H1 (cell line): ENCODE data around the gene TNFRSF14. TPM values are rescaled to one million over a fixed set of nuclear protein-coding genes. Genes with fewer than 3 reads are reported as not detected.

ENCODE experiments used
- CTCF ChIA-PET: fragments of 300-600 bp; sonication (Branson Sonifier 250); formaldehyde crosslinking; loops from one replicate; lab custom pipeline; 2021; ENCODE audit not compliant: partially characterized antibody; lab: Charles Lee
- POLR2A ChIA-PET: fragments of 300-600 bp; sonication (Branson Sonifier 250); formaldehyde crosslinking; loops from one replicate; lab custom pipeline; 2021; ENCODE audit warnings: inconsistent platforms; ENCODE audit not compliant: partially characterized antibody; lab: Charles Lee
- DNase-seq, 2 experiments: peaks; one replicate each; pipeline versions ENCODE4 v3.0.0 to v3.0.0-alpha.2; 2010 to 2022; ENCODE audit warnings: low spot score in 2 of 2, low read depth in 1 of 2, mixed read lengths in 1 of 2
- FAIRE-seq: peaks from 2 replicates; lab custom pipeline; 2011; peaks lifted over from hg19 to GRCh38; lab: Jason Lieb, UNC
- H2AFZ ChIP-seq: 2 replicates; pipeline ENCODE4 v1.8.1; 2012; ENCODE audit warnings: low read length, inconsistent platforms
- H2AK5ac ChIP-seq: 2 replicates; pipeline ENCODE4 v1.6.1; 2013; ENCODE audit warnings: low read depth, low read length
- H2BK120ac ChIP-seq: replicated peaks from 2 replicates; pipeline ENCODE3; 2013; ENCODE audit warnings: low read depth, low read length, inconsistent platforms
- H2BK12ac ChIP-seq: 2 replicates; pipeline ENCODE4 v1.6.1; 2013; ENCODE audit warnings: low read depth, low read length
- H2BK15ac ChIP-seq: 2 replicates; pipeline ENCODE4 v1.6.1; 2013; ENCODE audit warnings: low read length
- H2BK20ac ChIP-seq: 2 replicates; pipeline ENCODE4 v1.6.1; 2013; ENCODE audit warnings: low read length
- H2BK5ac ChIP-seq: 2 replicates; pipeline ENCODE4 v1.6.1; 2013; ENCODE audit warnings: low read depth, low read length
- H3K14ac ChIP-seq: 2 replicates; pipeline ENCODE4 v1.6.1; 2013; ENCODE audit warnings: inconsistent platforms; ENCODE audit not compliant: insufficient read length
- H3K18ac ChIP-seq: 2 replicates; pipeline ENCODE4 v1.6.1; 2013; ENCODE audit warnings: low read length; ENCODE audit errors: extremely low read depth
- H3K23ac ChIP-seq: 2 replicates; pipeline ENCODE4 v1.6.1; 2013; ENCODE audit warnings: inconsistent platforms; ENCODE audit not compliant: insufficient read length
- H3K23me2 ChIP-seq: 2 replicates; pipeline ENCODE4 v1.6.1; 2013; ENCODE audit warnings: low read depth, low read length
- H3K27ac ChIP-seq: 2 replicates; pipeline ENCODE4 v1.6.1; 2011; ENCODE audit warnings: low read depth, low read length, inconsistent platforms
- H3K27me3 ChIP-seq, 4 experiments: replicated peaks in 1 of 4; 1 replicate in 1 of 4; 2 replicates in 3 of 4; pipeline versions ENCODE4 v1.6.1 to v1.8.1; 2011 to 2013; ENCODE audit warnings: low read length in 3 of 4, mild to moderate bottlenecking in 3 of 4, inconsistent platforms in 2 of 4, mixed read lengths in 2 of 4, moderate library complexity in 1 of 4; ENCODE audit not compliant: control insufficient read depth in 3 of 4, insufficient read depth in 3 of 4; ENCODE audit errors: extremely low read depth in 1 of 4
- H3K36me3 ChIP-seq, 4 experiments: 2 replicates each; pipeline versions ENCODE4 v1.6.1 to v1.8.1; 2011 to 2013; ENCODE audit warnings: mild to moderate bottlenecking in 4 of 4, low read length in 3 of 4, moderate library complexity in 2 of 4, control low read depth in 1 of 4, inconsistent platforms in 1 of 4; ENCODE audit not compliant: insufficient read depth in 4 of 4, control insufficient read depth in 2 of 4
- H3K4ac ChIP-seq: replicated peaks from 2 replicates; pipeline ENCODE3; 2013; ENCODE audit warnings: low read length, low read depth, mixed read lengths, inconsistent platforms; ENCODE audit not compliant: insufficient read length
- H3K4me1 ChIP-seq, 4 experiments: replicated peaks in 1 of 4; 1 replicate in 1 of 4; 2 replicates in 3 of 4; pipeline versions ENCODE4 v1.6.1 to v1.8.1; 2011 to 2013; ENCODE audit warnings: low read length in 3 of 4, inconsistent platforms in 2 of 4, mixed read lengths in 1 of 4; ENCODE audit not compliant: insufficient read depth in 4 of 4, control insufficient read depth in 3 of 4
- H3K4me2 ChIP-seq, 2 experiments: 2 replicates each; pipeline versions ENCODE4 v1.6.1 to v1.8.1; 2011 to 2013; ENCODE audit warnings: low read depth in 2 of 2, low read length in 2 of 2, control low read depth in 1 of 2, inconsistent platforms in 1 of 2, mild to moderate bottlenecking in 1 of 2; ENCODE audit not compliant: insufficient read depth in 1 of 2
- H3K4me3 ChIP-seq, 4 experiments: fragments of 200-600, 300-600 bp in 1 of 4; sonication (generic), shearing (Covaris generic), sonication (Bioruptor Twin) in 1 of 4; 2 replicates each; pipeline versions ENCODE4 v1.5.1 to v1.8.1; 2011 to 2016; ENCODE audit warnings: low read length in 4 of 4, low read depth in 3 of 4, control low read depth in 2 of 4, inconsistent platforms in 2 of 4, mild to moderate bottlenecking in 2 of 4, mixed read lengths in 1 of 4, moderate library complexity in 1 of 4; ENCODE audit not compliant: insufficient read depth in 2 of 4; ENCODE audit errors: extremely low read depth in 1 of 4
- H3K56ac ChIP-seq: replicated peaks from 2 replicates; pipeline ENCODE3; 2013; ENCODE audit warnings: low read depth, mild to moderate bottlenecking, mixed read lengths, low read length, inconsistent platforms; ENCODE audit not compliant: insufficient read length
- H3K79me1 ChIP-seq: 2 replicates; pipeline ENCODE4 v1.6.1; 2013; ENCODE audit warnings: low read depth, low read length, control low read depth
- H3K79me2 ChIP-seq, 2 experiments: 2 replicates each; pipeline versions ENCODE4 v1.6.1 to v1.8.1; 2012 to 2013; ENCODE audit warnings: low read length in 2 of 2, mild to moderate bottlenecking in 2 of 2, inconsistent platforms in 1 of 2; ENCODE audit not compliant: insufficient read depth in 2 of 2, control insufficient read depth in 1 of 2
- H3K9ac ChIP-seq, 4 experiments: replicated peaks in 1 of 4; 1 replicate in 1 of 4; 2 replicates in 3 of 4; pipeline versions ENCODE4 v1.6.1 to v1.8.1; 2011 to 2013; ENCODE audit warnings: low read depth in 3 of 4, low read length in 3 of 4, control low read depth in 2 of 4, mild to moderate bottlenecking in 2 of 4, moderate library complexity in 2 of 4, inconsistent platforms in 1 of 4; ENCODE audit errors: extremely low read depth in 1 of 4
- H3K9me3 ChIP-seq, 2 experiments: 2 replicates each; pipeline versions ENCODE4 v1.6.1 to v1.8.1; 2012 to 2013; ENCODE audit warnings: mild to moderate bottlenecking in 2 of 2, moderate library complexity in 2 of 2, control low read depth in 1 of 2, inconsistent platforms in 1 of 2, low read depth in 1 of 2, low read length in 1 of 2, mixed read lengths in 1 of 2; ENCODE audit not compliant: insufficient read depth in 2 of 2
- H4K20me1 ChIP-seq, 2 experiments: replicated peaks in 1 of 2; 2 replicates each; pipeline versions ENCODE3 to v1.8.1; 2011 to 2013; ENCODE audit warnings: inconsistent platforms in 2 of 2, low read length in 2 of 2, mild to moderate bottlenecking in 1 of 2; ENCODE audit not compliant: insufficient read depth in 2 of 2, control insufficient read depth in 1 of 2
- H4K5ac ChIP-seq: 2 replicates; pipeline ENCODE4 v1.6.1; 2013; ENCODE audit warnings: low read length, low read depth, mixed read lengths, inconsistent platforms; ENCODE audit not compliant: insufficient read length
- H4K8ac ChIP-seq: 2 replicates; pipeline ENCODE4 v1.8.0; 2013; ENCODE audit warnings: mild to moderate bottlenecking, moderate library complexity, low read length, inconsistent platforms; ENCODE audit not compliant: insufficient read depth; ENCODE audit errors: extremely low read depth
- H4K91ac ChIP-seq: replicated peaks from 2 replicates; pipeline ENCODE3; 2013; ENCODE audit warnings: low read length, mixed read lengths, inconsistent platforms; ENCODE audit not compliant: insufficient read length
- GABPA ChIP-seq: IDR thresholded peaks from 2 replicates; pipeline ENCODE4 v1.6.1; 2011; ENCODE audit warnings: mild to moderate bottlenecking, low read length, moderate library complexity, borderline replicate concordance; ENCODE audit not compliant: insufficient read depth
- KDM4A ChIP-seq: IDR thresholded peaks from one replicate; pipeline ENCODE4 v1.7.1; 2012; ENCODE audit warnings: low read depth, mild to moderate bottlenecking, moderate library complexity, low read length, inconsistent platforms; ENCODE audit not compliant: severe bottlenecking
- NRF1 ChIP-seq: IDR thresholded peaks from 2 replicates; pipeline ENCODE4 v1.6.1; 2011; ENCODE audit warnings: mild to moderate bottlenecking, low read depth, low read length, improper control_type of control experiment
- POLR2A ChIP-seq, 2 experiments: IDR thresholded peaks; 1 replicate in 1 of 2; 2 replicates in 1 of 2; pipeline ENCODE4 v1.6.1; 2011; ENCODE audit warnings: low read depth in 2 of 2, low read length in 2 of 2, mild to moderate bottlenecking in 2 of 2; ENCODE audit errors: control extremely low read depth in 1 of 2
- POLR2AphosphoS5 ChIP-seq: IDR thresholded peaks from 2 replicates; pipeline ENCODE4 v1.6.1; 2011; ENCODE audit warnings: low read depth, low read length
- TBP ChIP-seq: IDR thresholded peaks from 2 replicates; pipeline ENCODE4 v1.6.1; 2011; ENCODE audit warnings: low read depth, low read length, improper control_type of control experiment
- WGBS, 2 experiments: shearing (Covaris generic) in 1 of 2; methylation state at CpG; one replicate each; pipeline versions ENCODE4 v1.1.6 to v1.1.7; 2013 to 2015; ENCODE audit warnings: low lambda C conversion rate in 2 of 2, mixed read lengths in 2 of 2, inconsistent platforms in 1 of 2, low coverage in 1 of 2, missing lambda C conversion rate in 1 of 2; ENCODE audit not compliant: insufficient replicate concordance in 2 of 2, insufficient coverage in 1 of 2, insufficient read length in 1 of 2; ENCODE audit errors: extremely low coverage in 1 of 2, missing lambda C conversion rate in 1 of 2; 5-methylcytosine and 5-hydroxymethylcytosine counted together
- polyA plus RNA-seq, 7 experiments: library from polyadenylated mRNA; depleted of rRNA in 3 of 7; stranded (reverse) in 5 of 7; unstranded in 2 of 7; fragments of >200 nt in 5 of 7; fragments of 200-250 nt in 2 of 7; gene quantifications; 1 replicate in 5 of 7; 2 replicates in 1 of 7; 4 replicates in 1 of 7; pipeline versions ENCODE4 v1.2.1 to v1.2.3, GENCODE V29; 2011 to 2013; ENCODE audit warnings: missing spikeins in 2 of 7, mixed read lengths in 2 of 7
- total RNA-seq: library from RNA; stranded (reverse); fragmentation: NEBNext Ultra II Directional; extraction: Animal tissue kit (Norgen Biotek cat#: 25700); gene quantifications from 2 replicates; pipeline ENCODE4 v1.2.1, GENCODE V29; 2021

Gene TNFRSF14
- total and polyA plus RNA-seq, 2 of the 8 experiments (the other 6 are each of a cell fraction or from before 2014, with no cell fraction given), result 0.36 to 0.50 TPM

DNA sequence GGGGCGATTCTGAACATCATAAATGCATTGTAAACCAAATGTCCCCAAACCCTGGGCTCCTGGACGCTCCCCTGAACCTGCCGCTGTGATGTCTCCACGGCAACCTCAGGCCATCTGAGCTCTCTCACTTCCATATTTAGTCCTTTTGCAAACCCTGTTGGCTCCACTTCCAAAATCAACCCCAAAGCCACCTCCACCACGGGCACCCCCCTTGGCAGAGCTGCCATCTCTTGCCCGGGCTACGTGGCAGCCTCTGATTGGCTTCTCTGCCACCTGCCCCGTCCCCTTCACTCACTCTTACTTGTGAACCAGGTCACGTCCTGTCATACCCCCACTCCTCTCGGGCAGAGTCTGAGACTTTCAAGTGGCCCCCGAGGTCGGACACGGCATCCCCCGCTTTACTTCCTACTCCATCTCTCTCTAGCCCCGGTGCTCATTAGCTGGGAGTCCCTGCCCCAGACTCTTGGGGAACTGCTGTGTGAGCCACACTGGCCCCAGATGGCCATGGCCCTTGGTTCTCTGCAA, 46.2 kb downstream of the TNFRSF14 start:
- Histone ChIP-seq H4K20me1 (no peaks in the 10 kb centered on the region), H2AFZ (no peak overlapping the region), H3K9ac (no peak overlapping the region), H3K79me2 (no peaks in the 10 kb centered on the region), H2BK5ac (no peak overlapping the region), H2BK12ac (no peak overlapping the region), H4K5ac (no peak overlapping the region), H3K79me1 (no peaks in the 10 kb centered on the region), H2BK120ac (no peak overlapping the region), H3K4me3 (no peak overlapping the region), H3K23me2 (no peaks in the 10 kb centered on the region), H3K27ac (no peak overlapping the region), H3K18ac (no peak overlapping the region), H3K14ac (no peak overlapping the region), H3K56ac (no peak overlapping the region), H4K8ac (no peak overlapping the region), H3K4ac (no peak overlapping the region), H3K23ac (no peak overlapping the region), H3K9me3 (no peaks in the 10 kb centered on the region), H2BK15ac (no peak overlapping the region), H3K27me3 (no peaks in the 10 kb centered on the region), H2BK20ac (no peak overlapping the region), H4K91ac (no peak overlapping the region), H2AK5ac (no peak overlapping the region), H3K4me2 (no peak overlapping the region), H3K36me3 (no peaks in the 10 kb centered on the region), H3K4me1 (no peaks in the 10 kb centered on the region)
- CTCF ChIA-PET, result interaction anchor here (0.6 kb wide), 1 partner anchor 658 kb away, joined by 3 read pairs; no protein-coding TSS in a partner anchor
- 83% methylated on average over 15 of the region's 15 CpGs; no CpG with 5 or more reads in 1 of the 2 experiments for WGBS, 2 experiments
- TF ChIP-seq POLR2AphosphoS5, result no peak
- no peak for TF ChIP-seq NRF1
- TF ChIP-seq GABPA, result no peak
- no peak for TF ChIP-seq POLR2A (IDR thresholded peaks at IDR 0.05; ENCODE audit: control extremely low read depth in 1 of 2, low read depth in 2 of 2, low read length in 2 of 2)
- no peak for TF ChIP-seq KDM4A
- no peak for TF ChIP-seq TBP
- DNase-seq (no peak), FAIRE-seq (no peak)
- POLR2A ChIA-PET, result no interaction called here
